Measurements from ENCODE around the gene TERF2IP. TPM values are rescaled to one million over a fixed set of nuclear protein-coding genes. Genes with fewer than 3 reads are reported as not detected.

Gene TERF2IP
- total and polyA plus RNA-seq, 2 of the 13 experiments (the other 11 are each of a cell fraction or from before 2014, with no cell fraction given) = 26.4 to 50.2 TPM

DNA sequence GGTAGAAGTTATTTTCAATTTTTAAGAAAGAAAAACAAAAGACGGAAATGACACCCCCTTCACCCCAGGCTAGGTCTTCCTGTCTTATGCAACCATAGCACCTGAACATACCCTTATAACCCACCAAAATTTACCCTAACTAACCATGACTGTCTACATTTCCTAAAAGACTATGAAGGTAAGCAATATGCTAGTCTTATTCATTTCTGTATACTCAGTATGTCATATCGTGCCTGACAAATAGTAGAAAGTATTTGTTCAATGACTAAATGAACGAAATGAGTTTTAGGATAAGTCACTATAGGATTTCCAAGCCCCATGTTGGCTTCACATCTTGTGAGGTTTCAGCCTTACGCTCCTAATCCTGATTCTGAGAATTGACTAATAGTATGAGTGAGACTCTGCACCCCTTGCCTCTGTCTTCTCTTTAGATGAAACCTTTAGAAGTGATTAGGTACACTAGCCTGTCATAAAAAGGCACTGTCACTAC lies 31.0 kb upstream of the TERF2IP start:
- WGBS (ENCODE audit: low lambda C conversion rate) = 93% methylated on average over 4 of the region's 4 CpGs
- Histone ChIP-seq H3K4me3 (replicated peaks in 1 of 3; ENCODE audit: insufficient read depth in 1 of 3, low read depth in 2 of 3, low read length in 3 of 3) (no peak overlapping the region), H2AFZ (ENCODE audit: low read length) (no peak overlapping the region), H4K20me1 (ENCODE audit: insufficient read depth, low read length) (no peaks in the 10 kb centered on the region), H3K36me3 (replicated peaks in 1 of 2; ENCODE audit: control insufficient read depth in 1 of 2, insufficient read depth in 2 of 2, low read length in 2 of 2) (peaks cover 7 to 43% of the 10 kb centered on the region in 2 experiments; a peak in 4 of 5 replicates), H3K4me1 (ENCODE audit: insufficient read depth, low read length) (peaks cover 12% of the 10 kb centered on the region), H3K4me2 (ENCODE audit: low read depth, low read length) (no peak overlapping the region), H3K27ac (ENCODE audit: extremely low read length, insufficient read depth, low read length) (no peak overlapping the region), H3K79me2 (ENCODE audit: insufficient read depth, low read length) (no peaks in the 10 kb centered on the region), H3K9me3 (ENCODE audit: low read length) (no peaks in the 10 kb centered on the region), H3K9ac (ENCODE audit: insufficient read depth, low read depth, low read length) (no peak overlapping the region), H3K27me3 (ENCODE audit: control insufficient read depth in 1 of 2, insufficient read depth in 2 of 2, low read length in 2 of 2) (no peaks in the 10 kb centered on the region)
- no peak for ATAC-seq
- no peak for TF ChIP-seq U2AF2 (IDR thresholded peaks at IDR 0.05; ENCODE audit: low read depth, low read length)
- no peak for TF ChIP-seq MEIS1 (CRISPR knock-in tag; IDR thresholded peaks at IDR 0.05; ENCODE audit: borderline replicate concordance)
- TF ChIP-seq ZNF235 (CRISPR knock-in tag; IDR thresholded peaks at IDR 0.05; ENCODE audit: borderline replicate concordance) = no peak
- TF ChIP-seq SKI (IDR thresholded peaks at IDR 0.05; ENCODE audit: partially characterized antibody) = no peak
- no peak for TF ChIP-seq CEBPG (CRISPR knock-in tag; IDR thresholded peaks at IDR 0.05)
- TF ChIP-seq ZFP36 (IDR thresholded peaks at IDR 0.05; ENCODE audit: borderline replicate concordance, low read depth, low read length, partially characterized antibody) = no peak
- TF ChIP-seq, protein P1, sequence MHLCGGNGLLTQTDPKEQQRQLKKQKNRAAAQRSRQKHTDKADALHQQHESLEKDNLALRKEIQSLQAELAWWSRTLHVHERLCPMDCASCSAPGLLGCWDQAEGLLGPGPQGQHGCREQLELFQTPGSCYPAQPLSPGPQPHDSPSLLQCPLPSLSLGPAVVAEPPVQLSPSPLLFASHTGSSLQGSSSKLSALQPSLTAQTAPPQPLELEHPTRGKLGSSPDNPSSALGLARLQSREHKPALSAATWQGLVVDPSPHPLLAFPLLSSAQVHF (CRISPR knock-in tag; IDR thresholded peaks at IDR 0.05) = no peak
- TF ChIP-seq ZNF24 (IDR thresholded peaks at IDR 0.05) = no peak
- TF ChIP-seq ZNF333 (CRISPR knock-in tag; IDR thresholded peaks at IDR 0.05; ENCODE audit: borderline replicate concordance) = no peak
- TF ChIP-seq, protein P2, sequence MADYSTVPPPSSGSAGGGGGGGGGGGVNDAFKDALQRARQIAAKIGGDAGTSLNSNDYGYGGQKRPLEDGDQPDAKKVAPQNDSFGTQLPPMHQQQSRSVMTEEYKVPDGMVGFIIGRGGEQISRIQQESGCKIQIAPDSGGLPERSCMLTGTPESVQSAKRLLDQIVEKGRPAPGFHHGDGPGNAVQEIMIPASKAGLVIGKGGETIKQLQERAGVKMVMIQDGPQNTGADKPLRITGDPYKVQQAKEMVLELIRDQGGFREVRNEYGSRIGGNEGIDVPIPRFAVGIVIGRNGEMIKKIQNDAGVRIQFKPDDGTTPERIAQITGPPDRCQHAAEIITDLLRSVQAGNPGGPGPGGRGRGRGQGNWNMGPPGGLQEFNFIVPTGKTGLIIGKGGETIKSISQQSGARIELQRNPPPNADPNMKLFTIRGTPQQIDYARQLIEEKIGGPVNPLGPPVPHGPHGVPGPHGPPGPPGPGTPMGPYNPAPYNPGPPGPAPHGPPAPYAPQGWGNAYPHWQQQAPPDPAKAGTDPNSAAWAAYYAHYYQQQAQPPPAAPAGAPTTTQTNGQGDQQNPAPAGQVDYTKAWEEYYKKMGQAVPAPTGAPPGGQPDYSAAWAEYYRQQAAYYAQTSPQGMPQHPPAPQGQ (CRISPR knock-in tag; IDR thresholded peaks at IDR 0.05; ENCODE audit: borderline replicate concordance) = no peak
- TF ChIP-seq ZNF296 (CRISPR knock-in tag; conservative IDR thresholded peaks at IDR 0.05) = no peak
- no peak for TF ChIP-seq KDM3A (CRISPR knock-in tag; IDR thresholded peaks at IDR 0.05; ENCODE audit: low read depth)
- no peak for TF ChIP-seq PTBP1 (IDR thresholded peaks at IDR 0.05; ENCODE audit: low read depth, low read length, poor library complexity, severe bottlenecking)
- TF ChIP-seq JARID2 (CRISPR knock-in tag; IDR thresholded peaks at IDR 0.05; ENCODE audit: insufficient replicate concordance) = no peak
- no peak for TF ChIP-seq ZNF772 (CRISPR knock-in tag; IDR thresholded peaks at IDR 0.05)
- no peak for TF ChIP-seq BORCS8-MEF2B (CRISPR knock-in tag; IDR thresholded peaks at IDR 0.05)
- TF ChIP-seq SOX13 (IDR thresholded peaks at IDR 0.05) = no peak
- no peak for TF ChIP-seq SOX13 (CRISPR knock-in tag; conservative IDR thresholded peaks at IDR 0.05 in 1 of 2, IDR thresholded peaks at IDR 0.05 in 1 of 2)
- no peak for TF ChIP-seq RFXANK (CRISPR knock-in tag; IDR thresholded peaks at IDR 0.05)
- no peak for TF ChIP-seq NFIB (CRISPR knock-in tag; IDR thresholded peaks at IDR 0.05; ENCODE audit: borderline replicate concordance)
- FAIRE-seq = no peak
- in situ Hi-C loops (cut with HindIII; ENCODE audit: extremely low pct_ligation_motif_present, low pct_unique_long_range_greater_than_20kb) = no loop called here
- POLR2A ChIA-PET = no interaction called here
- intact Hi-C loops (cut with micrococcal nuclease; ENCODE audit: unreplicated experiment) = no loop called here
- CTCF ChIA-PET (ENCODE audit: low intra/inter-chr PET ratio, low total read pairs) = no interaction called here
- no TSS peak for BruUV-seq (replicated peaks)
- DNase-seq (ENCODE audit: low spot score) = no peak

All from HepG2 (cell line).